Medulla oblongata (tissue), 1 donor: ENCODE measurements around the gene COL20A1.

Source experiments
- DNase-seq: peaks from one replicate; pipeline ENCODE4 v3.0.0-alpha.2; 2015; ENCODE audit errors: extremely low spot score

The COL20A1 gene

DNA sequence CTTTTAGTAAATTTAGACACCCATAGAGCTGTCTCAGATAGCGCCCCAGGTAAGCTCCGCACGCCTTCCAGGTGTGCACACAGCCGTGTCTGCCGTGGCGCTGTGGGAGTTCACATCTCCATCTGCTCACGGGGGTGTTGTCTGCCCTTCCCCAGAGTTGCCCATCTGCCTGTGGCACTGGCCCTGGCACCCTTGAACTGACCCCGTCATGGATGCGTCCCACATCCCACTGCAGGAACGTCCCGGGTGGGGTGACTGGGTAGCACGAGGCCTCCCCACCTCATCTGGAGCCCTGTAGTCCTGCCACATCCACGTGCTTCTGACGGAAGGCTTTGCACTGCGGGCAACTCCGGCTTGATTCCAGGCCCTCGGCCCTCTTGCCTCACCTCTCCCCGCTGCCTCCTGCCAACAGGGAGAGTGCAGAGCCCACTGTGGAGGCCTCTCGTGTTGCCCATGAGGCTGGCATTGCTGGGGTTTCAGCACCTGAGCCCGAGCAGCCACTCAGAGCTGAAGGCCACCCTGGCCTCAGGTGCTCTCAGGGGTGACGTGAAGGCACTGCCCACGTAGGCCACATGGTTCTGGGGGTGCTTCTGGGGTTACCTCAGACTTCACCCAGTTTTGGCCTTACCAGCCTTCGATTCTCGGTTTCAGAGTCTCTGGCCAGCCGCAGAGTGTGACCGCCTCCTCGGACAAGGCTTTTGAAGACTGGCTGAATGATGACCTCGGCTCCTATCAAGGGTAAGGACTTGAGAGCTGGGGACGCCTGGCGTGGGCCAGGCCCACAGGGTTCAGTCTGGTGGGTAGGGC lies 15.3 kb upstream of the COL20A1 start:
- no peak for DNase-seq

DNA sequence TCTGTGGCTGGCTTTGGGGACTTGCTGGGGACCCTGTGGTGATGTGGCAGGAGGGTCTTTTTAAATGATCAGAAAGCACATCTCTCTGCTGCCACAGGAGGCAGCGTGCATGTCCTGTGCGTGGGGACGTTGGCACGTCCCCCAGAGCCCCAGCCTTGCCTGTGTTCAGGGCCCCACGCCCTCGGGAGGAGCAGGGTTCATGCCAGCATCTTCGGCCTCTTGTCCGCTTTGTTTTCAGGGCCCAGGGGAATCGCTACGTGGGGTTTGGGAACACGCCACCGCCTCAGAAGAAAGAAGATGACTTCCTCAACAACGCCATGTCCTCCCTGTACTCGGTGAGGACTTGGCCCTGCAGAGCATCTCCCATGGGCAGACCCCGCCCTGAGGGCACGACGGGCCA lies 14.3 kb upstream of the COL20A1 start:
- DNase-seq = no peak

DNA sequence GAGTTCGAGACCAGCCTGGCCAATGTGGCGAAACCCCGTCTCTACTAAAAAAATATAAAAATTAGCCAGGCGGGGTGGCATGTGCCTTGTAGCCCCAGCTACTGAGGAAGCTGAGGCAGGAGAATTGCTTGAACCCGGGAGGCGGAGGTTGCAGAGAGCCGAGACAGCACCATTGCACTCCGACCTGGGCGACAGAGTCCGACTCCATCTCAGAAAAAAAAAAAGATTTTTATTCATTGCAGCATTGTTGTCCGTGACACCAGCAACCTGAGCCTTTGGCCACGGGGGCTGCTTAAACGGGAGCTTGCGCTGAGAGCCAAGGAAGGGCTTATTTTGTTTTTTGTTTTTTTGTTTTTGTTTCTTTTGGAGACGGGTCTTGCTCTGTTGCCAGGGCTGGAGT lies 13.1 kb upstream of the COL20A1 start:
- DNase-seq = no peak

DNA sequence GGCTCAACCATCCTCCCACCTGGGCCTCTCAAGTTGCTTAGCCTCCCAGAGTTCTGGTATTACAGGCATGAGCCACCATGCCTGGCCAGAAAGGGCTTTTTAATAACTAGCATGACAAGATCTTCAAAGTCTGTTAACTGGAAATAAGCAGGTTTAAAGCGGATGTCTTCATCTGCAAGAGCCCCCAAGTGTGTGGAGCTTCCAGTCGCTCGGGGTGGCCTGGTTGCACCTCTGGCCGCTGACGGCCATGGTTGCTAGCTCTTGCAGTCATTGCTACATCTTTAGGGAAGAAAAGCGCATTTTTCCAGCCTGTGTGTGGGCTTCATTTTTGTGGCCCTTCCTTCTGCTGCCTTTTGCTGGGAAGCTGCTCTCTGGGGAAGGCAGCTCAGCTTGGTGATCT lies 12.6 kb upstream of the COL20A1 start:
- DNase-seq = no peak

DNA sequence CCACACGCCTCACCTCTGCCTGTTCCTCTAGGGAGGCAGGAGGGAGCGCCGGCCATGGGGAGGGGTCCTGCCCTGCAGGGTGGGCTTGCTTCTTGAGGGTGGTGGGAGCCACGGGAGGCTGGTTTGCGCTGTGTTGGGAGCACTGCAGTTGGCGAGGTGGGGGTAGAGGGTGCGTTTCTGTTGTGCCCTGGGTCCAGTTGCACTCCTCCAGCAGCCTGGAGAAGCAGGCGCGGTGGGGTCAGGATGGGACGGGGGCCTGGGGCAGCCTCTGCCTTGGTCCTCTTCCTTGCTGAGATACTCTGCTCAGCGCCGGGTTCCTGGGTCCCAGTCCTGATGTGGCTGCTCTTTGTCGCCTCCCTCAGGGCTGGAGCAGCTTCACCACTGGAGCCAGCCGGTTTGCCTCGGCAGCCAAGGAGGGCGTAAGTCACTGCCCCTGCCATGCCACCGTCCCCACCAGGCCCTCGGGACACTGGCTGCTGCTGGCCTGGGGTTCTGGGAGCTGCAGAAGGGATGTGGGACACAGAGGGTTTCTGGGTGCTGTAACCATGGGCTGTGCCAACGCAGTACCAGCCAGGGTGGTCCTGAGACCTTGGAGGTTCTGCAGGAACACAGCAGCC lies 11.9 kb upstream of the COL20A1 start:
- DNase-seq = no peak

DNA sequence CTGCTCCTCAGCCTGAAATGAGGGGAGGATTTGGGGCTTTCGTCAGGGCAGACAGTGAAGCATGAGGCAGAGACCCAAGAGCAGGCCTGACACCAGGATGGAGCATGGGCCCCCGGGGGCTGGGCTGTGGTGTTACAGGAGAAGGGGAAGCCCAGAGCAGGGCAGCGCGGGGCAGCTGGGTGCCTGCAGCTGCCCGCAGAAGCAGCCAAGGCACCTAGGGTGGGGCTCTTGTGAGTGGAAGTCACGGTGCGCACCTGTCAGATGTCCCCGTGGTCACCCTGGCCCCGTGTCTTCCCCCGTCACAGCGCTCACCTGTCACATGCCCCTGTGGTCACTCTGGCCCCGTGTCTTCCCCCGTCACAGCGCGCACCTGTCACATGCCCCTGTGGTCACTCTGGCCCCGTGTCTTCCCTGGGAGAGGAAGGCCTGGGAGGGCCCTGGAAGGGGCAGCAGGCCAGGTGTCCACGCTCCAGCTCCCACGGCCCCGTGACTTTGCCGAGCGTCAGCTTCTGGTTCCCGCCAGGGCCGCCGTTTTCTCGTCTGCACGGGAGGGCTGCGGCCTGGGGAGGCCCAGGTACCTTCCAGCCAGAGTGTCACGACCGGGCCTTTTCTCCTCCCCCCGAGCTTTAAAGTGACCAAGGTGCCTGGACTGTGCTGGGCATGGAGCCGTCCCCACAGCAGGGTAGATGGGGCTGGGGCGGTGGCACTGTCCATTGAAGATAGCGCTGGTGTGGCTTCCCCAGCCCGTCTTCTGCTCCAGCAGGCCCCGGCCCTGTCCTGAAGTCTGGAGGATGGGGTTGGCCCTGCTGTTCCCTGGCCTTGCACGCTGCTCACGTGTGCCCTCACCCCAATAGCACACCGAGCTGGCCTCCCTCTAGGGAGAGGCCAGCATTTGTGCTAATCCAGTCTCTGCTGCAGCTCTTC lies 11.0 kb upstream of the COL20A1 start:
- no peak for DNase-seq

DNA sequence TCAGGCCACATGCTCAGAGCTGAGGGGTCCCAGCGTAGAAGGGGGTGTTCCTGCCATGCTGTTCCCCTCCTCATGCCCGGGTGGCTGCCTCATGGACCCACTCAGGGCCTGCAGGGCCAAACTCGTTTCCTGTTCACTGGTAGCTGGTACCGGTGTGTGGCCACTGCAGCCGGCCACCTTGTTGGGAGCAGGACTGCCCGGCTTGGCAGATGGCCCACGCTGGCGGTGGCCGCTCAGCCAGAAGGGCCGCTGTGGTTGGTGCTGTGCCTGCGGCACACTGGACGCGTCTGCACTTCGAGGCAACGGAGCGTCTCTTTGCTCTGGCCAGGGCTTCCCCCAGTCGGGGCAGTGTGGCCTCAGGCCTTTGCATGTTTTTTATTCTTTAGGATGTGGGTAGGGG lies 10.0 kb upstream of the COL20A1 start:
- no peak for DNase-seq

DNA sequence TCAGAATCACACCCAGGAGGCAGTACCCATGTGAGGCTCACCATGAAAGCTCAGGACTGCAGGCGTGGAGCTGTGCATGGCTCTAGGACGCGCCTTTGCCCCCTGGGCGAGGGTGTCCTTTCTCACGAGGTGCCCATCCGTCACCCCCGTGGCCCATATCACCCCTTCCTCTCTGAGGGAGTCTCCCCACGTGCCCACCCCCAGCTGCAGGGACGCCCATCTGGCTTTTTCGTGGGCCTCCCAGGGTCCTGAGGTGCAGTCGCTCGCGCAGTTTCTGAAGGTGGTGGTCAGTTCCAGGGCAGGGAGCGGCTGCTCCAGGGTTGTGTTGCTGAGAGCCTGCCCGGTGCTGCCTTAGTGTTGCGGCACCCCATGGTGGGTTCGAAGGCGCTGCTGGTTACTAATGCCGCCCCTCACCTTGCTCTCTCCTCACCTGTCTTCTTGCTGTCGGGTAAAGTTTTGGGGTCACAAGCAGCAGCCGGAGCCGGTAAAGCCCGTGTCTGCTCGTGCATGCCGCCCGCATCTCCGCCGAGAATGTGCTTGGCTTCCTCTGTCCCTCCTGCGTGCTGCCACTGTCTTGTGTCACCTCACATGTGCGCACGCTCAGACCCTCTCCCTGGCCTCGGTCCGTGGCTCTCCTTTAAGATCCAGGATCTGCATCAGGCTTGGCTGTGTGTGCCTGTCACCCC lies 9.4 kb upstream of the COL20A1 start:
- DNase-seq = no peak

DNA sequence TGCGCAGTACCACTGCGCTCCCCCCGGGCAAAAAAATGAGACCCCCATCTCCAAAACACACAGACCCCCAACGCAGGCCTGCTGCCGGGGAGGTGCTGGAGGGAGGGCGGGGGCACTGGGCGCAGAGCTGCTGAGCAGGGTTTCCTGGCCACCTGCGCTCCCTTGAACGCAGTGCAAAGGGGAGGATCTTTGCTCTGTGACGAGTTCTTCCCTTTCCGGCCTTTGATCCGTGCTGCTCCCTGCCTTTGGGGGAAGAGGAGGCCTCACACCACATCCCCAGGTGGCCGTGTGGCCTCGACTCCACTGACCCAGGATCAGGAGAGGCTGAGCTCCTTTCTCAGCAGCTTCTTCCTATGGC lies 8.9 kb upstream of the COL20A1 start:
- DNase-seq = no peak

DNA sequence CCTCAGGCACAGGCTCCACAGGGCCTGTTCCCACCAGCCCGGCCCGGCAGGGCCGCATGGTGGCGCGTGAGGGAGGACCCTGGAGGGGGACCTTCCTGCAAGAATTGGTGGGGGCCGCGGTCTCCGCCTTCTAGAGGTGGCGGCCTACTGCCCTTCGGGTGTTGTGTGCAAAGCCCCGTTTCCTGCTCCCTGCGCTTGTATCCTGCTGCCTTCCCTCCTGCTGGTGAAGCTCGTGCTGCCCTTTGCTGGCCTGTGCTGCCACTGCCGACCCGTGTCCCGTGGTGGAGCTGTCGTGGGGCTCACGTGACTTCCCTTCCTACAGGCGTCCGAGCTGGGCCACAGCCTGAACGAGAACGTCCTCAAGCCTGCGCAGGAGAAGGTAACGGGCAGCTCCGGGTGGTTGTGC lies 8.4 kb upstream of the COL20A1 start:
- DNase-seq = no peak

DNA sequence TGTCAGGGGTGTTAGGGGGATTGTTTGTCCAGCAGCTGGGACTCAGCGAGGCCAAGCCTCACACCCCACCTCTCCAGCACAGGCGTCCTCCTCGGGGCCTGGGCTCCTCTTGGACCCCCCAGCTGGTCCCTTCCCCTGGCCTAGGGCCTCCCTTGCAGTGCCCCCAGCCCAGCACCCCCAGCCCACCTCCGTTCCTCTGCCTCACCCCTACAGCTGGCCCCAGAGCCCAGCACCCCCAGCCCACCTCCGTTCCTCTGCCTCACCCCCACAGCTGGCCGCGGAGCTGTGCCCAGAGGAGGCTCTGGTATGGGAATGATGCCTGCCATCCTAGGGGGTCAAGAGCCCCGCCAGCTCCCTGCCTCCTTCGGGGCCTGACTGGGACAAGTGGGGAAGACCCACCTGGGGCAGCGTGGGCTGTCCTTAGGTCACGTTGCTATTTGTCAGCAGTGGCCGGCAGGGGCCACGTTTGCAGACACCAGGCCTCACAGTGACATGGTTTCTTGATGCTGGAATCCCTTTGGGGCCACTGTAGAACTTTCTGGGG lies 7.9 kb upstream of the COL20A1 start:
- no peak for DNase-seq

DNA sequence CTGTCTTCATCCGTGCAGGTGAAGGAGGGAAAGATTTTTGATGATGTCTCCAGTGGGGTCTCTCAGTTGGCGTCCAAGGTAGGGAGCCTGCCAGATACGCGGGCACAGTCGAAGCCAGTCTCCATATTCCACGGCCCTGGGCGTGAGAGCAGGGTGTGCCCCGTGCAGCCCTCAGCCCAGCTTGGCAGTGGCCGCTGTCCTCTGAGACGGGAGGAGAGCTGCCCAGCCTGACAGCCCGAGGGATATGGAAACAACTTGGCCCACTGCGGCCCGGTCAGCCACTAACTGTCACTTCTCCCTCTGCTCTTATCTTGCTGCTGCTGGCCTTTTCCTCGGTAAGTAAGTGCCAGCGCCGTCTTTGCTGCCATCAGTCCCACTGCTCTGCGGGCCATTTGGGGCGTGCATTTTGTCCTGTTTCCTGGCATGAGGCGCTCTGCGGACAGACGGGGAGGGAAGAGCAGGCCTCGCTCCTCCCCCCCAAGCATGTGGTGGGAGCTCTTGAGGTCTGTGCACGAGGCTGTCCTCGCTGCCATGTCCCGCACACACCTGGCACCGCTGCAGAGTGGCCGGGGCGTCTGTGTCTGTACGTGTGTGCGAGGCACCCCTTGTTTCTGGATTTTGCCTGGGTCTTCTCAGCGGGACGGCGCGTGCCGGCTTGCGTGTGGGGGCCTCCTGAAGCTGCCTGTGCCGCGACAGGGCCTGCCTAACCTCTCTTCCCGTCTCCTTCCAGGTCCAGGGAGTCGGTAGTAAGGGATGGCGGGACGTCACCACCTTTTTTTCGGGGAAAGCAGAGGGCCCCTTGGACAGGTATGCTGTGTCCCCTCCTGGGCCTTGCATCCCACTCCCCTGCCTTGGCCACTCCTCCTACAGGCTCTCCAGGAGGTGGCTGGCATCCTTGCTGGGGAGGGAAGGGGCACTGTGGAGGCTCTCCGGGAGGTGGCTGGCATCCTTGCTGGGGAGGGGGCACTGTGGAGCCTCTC lies 7.1 kb upstream of the COL20A1 start:
- no peak for DNase-seq

DNA sequence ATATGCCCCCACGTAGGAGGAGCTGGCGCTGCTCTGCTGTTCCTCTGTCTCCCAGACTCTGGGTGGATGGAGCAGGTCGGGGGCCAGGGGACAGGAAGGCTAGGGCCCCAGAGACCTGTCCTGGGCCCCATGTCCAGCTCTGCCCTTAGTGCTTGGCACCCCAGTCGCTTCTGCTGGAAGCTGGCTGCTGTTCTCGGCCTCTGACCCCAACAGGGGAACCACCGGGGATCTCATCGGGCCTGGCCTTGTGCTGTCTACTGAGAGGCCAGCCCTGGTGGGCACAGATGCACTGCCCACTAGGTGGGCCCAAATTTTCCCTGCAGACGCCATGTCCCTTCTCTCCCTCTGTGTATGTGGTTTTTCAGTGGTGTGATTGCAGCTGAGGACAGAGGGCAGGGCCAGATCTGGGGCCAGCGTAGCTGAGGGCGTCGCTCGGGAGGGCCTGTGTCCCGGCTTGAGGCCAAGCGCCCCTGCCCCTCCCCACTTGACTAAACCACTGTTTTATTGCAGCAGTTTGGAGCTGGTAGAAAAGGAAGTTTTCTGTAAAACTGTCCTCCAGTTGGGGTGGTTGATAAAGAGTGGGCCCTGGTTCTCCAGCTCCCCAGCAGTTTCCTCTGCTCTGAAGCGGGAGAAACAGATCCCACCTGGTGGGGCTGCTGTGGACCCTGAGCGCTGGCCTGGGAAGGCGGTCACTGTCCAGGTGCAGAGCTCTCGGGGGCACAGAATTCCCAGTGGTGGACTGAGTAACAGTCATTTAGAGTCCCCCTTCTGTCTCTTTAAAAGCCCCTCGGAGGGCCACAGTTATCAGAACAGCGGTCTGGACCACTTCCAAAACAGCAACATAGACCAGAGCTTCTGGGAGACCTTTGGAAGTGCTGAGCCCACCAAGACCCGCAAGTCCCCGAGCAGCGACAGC lies 5.9 kb upstream of the COL20A1 start:
- DNase-seq = no peak

DNA sequence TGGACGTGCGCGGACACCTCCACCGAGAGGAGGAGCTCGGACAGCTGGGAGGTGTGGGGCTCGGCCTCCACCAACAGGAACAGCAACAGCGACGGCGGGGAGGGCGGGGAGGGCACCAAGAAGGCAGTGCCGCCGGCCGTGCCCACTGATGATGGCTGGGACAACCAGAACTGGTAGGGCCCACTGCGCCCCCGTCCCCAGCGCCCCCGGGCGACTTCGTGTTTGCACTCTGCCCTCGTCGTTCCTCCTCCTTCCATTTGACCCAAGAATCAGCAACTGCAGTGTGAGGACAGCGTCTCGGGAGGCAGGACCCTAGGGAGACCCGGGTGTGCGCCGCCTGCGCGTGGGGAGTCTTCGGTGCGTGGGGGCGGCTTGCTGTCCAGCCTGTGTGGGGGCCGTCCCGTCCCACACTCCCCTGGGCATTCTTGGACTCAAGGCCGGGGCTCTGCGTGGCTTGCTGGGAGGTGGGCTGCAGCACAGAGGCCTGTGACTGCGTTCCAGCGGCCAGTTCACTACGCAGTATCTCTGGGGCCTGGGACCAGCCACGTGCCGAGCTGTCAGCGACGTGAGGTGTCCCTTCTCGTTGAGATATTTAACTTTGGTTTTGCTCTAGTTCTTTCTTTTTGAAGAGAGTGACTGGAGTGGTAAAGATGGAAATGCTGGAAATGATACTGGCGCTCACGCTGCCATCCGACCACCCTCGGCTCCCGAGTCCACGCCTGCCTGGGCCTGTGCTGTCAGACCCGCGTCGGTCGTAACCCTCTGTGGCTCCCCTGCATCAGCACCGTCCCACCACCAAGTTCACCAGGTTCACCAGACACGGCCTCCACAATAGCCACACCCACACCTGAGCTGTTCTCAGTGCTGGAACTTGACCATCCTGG lies 5.0 kb upstream of the COL20A1 start:
- no peak for DNase-seq

DNA sequence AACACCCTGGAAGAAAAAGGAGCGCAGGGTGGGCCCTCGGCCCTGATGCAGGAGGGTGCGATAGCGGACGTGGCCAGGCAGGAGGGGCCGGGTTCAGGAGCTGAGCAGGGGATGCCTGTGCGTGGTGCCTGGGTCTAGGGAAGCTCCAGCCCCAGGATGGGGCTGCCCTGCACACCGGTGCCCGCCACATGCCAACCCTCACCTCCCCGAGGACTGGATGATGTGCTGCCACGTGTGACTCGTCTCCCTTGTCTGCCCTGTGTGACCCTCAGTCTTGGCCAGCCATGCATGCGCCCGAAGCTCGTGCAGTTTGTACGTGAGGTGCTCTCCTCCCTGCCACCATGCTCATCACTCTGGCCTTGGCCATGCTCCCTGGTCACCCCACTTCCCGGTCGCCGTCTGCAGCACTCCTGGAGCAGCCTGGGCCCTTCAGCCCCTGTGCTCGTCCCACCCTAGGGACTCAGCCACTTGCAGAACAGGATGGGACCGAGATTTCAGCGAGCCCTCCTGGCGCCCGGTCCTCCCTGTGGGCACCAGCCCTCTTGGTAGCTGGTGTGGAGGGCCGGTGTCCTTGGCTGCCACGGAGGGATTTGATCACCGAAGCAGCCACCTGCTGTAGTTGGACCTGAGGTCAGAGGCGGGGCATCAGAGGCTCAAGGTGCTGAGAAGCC lies 4.3 kb upstream of the COL20A1 start:
- no peak for DNase-seq

DNA sequence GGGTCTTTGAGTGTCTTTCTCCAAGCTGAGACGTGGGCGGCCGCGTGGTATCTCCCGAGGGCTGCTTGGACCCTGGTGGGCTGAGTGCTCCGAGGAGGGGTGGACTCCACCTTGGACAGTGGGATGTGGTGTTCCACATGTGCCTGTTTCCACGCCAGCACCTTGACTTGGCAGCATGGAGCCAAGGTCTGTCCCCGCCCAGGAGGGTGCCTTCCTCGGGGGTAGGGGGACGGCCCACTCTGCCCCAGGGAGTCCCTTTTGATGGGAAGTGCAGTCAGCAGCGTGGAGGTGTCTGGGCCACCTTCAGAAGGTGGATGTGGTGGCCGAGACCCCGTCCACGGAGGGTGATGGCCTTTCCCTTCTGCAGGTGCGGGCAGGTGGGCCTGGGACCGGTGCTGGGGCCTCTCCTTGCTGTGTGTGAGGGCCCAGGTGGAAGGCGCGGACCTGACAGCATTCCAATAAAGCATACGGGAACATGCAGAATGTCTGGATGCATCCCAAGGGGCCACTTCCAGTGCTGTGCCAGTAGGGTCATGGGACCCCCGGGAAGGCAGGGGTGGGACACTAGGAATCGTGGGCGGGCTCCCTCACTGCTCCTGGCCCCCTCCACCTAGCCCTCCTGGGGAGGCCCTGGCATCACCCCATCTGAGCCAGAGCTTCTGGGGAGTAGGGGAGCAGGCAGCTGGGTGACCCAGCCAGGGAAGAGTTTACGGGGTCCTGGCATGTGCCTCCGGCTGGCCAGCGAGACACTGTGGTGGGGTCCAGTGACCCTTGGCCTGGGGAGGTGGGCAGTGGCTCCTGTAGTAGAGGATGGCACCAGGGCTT lies 3.5 kb upstream of the COL20A1 start:
- DNase-seq = no peak

DNA sequence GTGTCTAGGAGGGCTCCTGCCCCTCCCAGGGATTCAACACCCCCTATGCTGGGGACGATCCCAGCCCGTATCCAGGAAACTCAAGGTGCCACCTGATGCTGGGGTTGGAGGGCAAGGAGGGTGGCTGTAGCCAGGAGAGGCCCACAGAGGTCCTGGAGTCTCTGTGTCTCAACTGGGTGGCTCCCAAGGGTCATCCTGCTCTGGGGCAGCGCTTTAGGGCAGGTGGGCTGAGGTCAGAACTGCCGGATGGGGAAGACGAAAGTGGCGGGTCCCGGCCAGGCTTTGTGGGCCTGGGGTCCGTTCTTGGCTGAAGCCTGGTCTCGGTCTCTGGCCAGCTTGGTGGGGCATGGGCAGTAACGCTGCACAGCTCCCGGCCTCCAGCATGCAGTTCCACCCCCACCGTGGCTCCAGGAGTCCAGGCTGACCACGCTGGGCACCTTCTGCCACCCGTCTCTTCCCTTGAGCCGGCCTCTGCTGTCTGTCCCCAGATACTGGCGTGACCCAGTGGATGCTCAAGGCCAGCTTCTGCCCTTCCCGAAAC lies 2.8 kb upstream of the COL20A1 start:
- no peak for DNase-seq
